Stimulated activated CD8-positive, alpha-beta memory T cell treated with anti-CD3 and anti-CD28 coated beads, Interleukin-7, amount 100 ng/mL, for 4 hours (primary cell): Measurements from ENCODE around the gene CPSF3.

Experiments
- DNase-seq, 2 donors: peaks; one replicate each; pipeline ENCODE4 v3.0.0-alpha.2; 2020; ENCODE audit warnings: low read depth in 2 of 2

CPSF3 gene

DNA sequence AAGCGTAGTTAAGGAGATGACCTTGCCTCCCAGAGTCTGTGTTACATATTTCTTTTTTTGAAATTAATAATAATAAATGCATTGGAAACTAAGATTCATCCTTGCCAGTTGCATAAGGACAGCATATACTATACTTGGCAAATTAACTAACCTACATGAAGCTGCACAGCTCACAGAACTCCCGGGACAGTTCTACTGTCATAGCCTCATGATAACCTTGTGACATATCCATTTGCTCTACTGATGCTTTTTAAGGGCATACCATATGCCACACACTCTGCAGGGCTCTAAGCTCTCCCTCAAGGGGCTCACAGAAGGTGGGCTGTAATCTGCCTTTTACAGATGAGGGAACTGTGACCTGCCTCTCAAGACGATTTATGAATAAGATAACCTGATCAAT lies 3.9 kb upstream of the CPSF3 start:
- DNase-seq: no peak

DNA sequence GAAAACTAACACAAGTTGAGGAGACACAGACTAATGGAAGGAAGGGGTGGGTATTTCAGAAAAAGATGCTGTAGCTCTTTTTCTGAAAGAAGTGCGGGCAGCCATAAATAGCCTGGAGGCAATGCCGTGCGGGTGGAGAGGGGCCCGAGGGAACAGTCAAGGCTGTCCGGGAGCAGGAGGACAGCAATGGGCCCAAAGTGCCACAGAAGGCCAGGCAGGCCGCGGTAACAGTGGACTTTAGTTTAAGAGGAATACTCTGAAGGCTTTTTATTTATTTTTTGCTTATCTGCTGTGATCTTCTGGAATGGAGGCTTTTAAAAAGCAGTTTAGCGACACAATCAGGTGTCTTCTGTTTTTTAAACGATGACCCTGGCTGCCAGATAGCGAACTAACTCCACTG lies 3.0 kb upstream of the CPSF3 start:
- DNase-seq: no peak

DNA sequence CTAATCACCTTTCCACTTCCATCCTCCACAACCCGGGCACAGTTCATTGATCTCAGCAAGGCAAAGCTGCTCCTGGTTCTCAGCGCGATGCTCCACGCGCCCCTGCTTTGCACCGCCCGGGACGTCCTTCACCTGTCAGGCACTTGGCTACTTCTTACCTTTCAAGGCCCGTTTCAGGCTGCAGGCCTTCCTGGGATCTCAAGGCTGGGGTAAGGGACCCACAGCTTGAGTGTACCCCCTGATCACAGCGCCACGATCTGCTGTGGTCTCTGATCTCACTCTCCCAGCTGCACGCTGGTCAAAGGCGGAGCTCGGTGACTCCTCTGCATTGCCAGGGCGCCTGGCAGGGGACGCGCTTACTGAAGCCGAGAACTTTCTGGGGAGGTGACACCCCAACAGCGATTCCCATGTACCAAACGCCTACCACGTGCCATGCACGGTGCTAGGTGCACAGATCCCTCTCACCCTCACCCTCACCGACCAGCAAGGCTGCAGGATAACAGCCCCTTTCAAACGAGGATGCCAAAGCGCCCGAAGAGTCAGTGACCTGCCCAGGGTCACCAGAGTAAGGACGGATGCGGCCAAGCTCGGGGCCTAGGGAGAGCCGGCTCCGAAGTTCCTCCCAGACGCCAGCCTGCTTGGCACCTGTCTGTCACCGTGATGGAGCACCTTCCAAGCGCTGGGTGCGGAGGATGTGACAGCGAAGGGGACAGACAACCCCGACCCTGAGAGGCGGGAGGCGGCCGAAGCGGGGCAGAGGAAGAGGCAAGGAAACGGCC lies 944 bp upstream of the CPSF3 start:
- DNase-seq: peak; percentile 24 to 46

DNA sequence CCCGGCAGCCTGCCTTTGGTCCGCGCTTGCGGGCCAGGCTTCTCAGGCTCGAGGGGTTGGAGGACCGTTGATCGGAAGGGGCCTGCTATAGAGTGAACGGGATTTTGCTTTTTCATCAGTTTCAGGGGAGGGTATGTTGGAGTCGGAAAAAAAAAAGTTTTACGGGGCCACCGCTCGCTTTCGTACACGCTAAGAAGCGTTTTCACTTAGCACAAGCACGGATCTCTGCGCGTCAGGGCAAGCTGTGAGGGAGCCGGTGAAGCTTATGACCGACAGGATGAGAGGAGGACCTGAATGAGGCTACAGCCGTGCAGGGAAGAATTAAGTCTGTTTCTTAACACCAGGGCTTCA lies 443 bp downstream of the CPSF3 start:
- DNase-seq: no peak

DNA sequence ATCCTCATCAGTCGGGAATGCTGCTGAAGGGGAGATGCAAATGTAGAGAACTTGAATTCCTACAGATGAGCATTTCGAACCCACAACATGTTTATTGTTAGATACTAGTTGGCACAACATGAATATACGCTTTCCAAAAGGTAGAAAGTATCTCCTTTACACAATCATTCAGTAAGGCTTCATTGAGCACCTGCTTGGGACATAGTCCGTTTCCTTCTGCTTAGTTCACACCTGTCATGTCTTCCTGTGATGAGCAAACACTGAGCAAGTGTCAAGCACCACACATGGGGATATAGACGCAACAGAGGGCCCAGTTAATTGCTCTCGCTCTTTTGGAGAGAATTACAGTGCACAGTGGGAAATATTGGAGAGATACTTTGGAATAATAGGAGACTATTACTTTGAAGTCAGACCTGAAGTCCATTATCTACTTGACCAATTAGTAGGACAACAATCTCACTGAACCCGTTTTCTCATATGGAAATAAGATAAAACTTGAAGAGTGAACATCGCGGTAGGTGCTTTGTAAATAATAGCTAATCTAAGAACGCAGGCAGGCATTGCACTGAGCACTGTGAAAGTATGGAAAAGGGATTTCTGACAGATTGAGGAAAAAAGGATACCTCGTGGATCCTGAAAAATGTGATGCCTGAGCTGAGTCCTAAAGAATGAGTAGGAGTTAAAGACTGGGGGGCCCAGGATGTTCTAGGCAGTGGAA lies 1.2 kb downstream of the CPSF3 start:
- DNase-seq: no peak

DNA sequence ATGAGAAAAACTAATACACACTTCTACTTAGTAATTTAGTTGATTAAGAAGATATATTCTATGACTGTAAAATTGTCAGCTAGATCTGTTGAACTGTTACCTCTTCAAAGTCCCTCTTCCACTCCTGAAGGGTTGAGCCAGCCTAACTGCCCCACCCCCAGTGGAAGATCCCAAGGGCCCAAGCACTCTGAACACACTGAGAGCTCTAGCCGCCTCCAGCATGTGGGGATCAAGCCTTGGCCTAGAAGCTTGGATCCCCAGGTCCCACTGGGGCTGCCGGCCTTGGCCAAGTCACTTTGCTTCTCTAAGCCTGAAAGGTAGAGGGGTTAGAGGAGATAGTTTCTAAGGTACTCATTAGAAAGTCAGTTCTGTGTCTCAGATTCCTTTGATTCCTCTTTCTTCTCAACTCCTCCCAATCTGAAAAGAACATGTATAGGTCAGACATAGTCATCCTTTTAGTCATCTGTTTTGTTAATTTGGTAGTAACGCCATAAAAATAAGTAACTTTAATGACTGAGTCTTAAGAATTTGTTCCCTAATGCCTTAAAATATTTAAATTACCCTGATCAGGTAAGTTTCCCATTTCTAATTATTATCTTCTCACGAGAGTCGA lies 5.6 kb downstream of the CPSF3 start:
- no peak for DNase-seq

DNA sequence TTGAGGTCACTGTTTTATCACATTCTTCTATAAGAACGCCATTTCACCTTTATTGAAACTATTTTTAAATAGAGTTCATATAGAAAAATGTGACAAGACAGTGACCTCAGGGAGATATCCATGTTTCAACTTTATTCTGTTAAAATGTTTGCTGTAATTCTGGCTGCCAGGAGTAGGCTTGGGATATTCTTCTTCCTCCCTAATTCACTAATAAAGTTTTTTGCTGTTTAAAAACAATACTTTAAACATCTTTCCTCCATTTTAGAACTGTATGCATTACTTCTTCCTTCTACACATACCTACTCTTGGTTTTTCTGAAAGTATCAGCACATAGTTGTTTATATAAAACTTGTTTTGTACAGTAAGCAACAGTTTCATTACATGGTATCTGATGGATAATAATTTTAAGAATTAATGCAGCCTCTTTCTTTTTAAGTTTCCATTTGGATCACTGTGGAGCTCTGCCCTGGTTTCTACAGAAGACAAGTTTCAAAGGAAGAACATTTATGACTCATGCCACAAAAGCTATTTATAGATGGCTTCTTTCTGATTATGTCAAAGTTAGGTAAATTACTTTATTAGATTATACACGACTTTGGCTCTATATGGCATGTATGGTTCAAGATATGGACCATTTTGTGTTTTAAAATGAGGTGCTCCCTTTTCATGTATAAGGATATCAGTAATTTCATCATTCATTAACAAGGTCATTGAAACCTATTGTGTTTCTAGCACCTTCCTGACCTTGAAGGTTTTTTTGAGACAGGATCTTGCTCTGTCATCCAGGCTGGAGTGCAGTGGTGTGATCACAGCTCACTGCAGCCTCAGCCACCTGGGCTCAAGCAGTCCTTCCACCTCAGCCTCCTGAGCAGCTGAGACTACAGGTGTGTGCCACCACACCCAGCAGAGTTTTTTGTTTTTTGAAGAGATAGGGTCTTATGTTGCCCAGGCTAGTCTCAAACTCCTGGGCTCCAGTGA lies 7.2 kb downstream of the CPSF3 start:
- DNase-seq: no peak

DNA sequence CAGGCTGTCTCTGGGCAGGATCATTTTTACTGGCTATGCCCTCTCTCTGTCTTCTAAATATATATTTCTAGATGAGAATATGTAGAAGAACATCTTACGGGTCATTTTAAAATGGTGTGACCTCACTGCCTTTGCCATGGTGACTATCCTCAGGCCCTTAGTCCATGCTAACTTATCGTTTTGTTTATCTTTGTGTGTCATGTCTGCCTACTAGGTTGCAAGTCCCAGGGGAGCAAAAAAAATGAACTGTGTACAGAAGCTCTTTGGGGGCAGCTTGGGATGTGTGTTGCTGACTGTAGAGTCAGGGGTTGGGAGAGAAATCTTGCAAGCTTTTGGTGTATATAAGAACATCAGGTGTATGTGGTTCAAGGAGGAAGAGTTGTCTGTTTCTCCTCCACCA lies 11.0 kb downstream of the CPSF3 start:
- no peak for DNase-seq

DNA sequence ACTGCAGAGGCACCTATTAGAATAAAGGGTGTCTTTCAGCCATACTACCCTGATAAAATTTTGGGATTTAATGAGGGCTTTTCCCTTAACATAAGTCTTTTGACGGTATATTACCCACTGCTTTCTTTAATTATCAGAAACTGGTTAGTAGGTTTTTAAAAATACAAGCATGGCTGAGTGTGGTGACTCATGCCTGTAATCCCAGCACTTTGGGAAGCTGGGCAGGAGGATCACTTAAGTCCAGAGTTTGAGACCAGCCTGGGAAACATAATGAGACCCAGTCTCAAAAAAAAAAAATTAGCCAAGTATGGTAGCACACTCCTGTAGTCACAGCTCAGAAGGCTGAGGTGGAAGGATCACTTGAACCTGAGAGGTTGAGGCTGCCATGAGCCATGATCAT lies 16.1 kb downstream of the CPSF3 start:
- DNase-seq: no peak

DNA sequence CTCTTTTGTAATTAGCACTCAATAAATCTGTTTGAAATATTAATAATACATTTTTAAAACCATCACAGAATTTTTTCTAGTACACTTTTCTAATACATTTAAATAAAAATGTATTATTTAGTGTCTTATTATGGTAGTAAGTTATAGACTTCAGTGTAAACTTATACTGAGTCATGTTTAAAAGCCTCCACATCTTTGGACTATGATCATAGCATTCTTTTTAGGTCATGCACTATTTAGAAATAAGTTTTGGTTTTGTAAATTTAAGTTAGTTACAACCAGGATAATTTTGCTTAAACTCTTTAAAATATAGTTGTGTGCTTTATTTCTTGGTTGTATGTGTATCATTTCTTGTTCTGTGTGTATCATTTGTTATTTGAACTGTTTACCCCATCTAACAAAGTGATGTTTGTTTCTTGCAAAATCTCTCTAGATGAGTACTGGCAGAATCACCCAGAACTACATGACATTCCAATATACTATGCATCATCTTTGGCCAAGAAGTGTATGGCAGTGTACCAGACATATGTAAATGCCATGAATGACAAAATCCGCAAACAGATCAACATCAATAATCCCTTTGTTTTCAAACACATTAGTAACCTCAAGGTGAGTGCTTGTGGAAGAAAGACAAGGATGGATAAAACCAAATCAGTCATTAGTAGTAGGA lies 16.7 kb downstream of the CPSF3 start:
- DNase-seq: no peak

DNA sequence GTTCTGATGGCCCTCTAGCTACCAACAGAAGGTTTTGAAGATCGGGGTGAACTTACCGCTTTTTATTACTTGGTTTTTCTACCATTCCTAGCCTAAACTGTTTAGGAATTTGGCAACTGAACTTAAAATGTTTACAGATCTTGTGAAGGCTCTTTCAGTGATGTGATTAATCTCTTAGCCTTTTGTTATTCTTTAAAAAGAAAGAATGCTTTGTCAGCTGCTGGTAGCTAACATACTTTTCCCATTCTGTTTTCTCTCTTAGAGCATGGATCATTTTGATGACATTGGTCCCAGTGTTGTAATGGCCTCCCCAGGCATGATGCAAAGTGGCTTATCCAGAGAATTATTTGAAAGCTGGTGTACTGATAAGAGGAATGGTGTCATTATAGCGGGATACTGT lies 18.1 kb downstream of the CPSF3 start:
- DNase-seq: no peak

DNA sequence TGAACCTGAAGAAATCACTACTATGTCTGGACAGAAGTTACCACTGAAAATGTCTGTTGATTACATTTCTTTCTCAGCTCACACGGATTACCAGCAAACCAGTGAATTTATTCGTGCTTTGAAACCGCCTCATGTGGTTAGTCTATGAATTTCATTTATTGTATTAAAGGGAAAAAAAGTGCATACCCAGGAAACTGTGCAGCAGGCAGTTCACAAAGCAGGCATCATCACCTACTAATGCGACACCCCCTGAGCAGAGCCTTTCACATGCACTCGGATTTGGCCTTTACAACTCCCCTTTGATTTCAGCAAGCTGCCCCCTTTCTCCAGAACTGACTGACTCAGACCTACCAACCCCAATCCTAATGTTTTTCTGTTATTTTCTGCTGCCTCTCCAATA lies 20.1 kb downstream of the CPSF3 start:
- no peak for DNase-seq

DNA sequence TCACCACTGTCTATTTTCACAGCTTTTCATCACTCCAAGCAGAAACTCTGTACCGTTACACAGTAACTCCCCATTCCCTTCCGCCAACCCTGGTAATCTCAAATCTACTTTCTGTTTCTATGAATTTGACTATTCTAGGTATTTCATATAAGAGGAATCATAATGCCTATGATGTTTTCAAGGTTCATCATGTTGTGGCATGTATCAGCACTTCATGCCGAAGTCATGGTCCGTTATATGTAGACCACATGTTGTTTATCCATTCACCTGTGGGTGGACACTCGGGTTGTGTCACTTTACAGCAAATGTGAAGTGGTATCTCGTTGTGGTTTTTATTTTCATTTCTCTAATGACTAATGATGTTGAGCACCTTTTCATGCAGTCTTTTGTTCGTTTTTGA lies 21.6 kb downstream of the CPSF3 start:
- DNase-seq: no peak

DNA sequence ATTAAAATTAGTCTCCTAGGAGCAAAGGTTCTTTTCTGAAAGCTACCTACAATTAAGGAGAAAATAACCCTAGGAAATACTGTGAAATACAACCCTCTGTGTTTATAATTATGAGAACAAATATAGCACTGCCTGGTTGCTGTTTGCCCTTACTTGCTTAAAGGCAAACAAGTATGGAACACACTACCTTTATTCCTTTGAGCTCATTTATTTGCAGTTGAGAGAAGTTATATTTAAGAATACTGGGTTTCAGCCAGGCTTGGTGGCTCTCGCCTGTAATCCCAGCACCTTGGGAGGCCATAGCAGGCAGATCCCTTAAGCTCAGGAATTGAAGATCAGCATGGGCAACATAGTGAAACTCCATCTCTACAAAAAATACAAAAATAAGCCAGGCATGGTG lies 27.8 kb downstream of the CPSF3 start:
- DNase-seq: no peak

DNA sequence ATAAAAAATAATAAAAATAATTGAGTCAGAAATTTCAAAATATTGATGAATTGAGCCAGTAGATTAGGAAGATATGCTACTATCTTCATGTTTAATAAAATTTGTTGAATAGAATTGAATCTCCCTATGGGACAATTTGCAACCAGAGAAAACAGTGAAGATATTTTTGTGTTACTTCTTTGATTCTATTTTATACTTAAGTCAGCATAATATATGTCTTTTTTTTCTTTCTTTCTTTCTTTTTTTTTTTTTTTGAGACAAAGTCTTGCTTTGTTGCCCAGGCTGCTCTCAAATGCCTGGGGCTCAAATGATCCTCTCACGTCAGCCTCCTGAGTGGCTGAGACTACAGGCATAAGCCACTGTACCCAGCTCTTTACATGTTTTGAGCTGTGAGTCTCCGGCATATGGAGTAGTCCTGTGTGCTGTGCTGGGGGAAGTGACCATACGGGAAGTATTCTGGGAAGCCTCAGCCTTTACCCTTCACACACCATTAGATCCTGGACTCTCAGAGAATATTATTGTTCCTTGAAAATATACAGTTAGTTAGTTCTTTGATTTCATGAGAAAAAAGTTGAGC lies 37.1 kb downstream of the CPSF3 start:
- no peak for DNase-seq

DNA sequence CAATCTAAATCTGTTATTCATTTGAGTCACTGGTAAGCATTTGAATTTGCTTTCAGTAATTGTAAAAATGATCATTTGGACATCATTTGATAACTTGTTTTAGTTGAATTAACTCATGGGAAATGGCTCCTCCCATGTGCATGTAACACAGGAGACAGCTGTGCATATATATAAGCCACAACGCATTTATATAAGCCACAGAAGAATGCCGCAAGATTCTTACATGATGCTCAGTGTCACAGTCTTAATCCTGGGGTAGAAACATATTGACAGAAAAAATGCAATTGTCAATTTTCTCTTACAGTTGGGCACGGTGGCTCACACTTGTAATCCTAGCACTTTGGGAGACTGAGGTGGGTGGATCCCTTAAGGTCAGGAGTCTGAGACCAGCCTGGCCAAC lies 37.6 kb downstream of the CPSF3 start:
- no peak for DNase-seq

DNA sequence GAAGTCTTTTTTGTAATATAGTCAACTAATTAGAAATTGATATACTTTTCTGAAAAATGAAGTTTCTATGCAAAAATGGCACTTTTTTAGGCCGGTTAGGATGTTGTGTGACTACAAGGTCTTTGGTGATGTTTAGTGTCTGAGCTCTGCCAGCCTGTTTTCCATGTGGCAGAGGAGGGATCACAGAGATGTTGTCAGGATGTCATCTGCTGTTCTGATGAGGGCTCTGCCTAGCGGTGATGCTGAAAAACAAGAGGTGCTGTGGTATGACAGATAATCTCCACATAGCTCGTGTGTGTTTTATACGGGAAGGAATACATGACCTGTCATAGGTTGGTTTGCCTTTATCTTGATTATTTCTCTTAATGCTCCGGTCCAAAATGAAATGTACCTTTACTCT lies 38.9 kb downstream of the CPSF3 start:
- DNase-seq: no peak

DNA sequence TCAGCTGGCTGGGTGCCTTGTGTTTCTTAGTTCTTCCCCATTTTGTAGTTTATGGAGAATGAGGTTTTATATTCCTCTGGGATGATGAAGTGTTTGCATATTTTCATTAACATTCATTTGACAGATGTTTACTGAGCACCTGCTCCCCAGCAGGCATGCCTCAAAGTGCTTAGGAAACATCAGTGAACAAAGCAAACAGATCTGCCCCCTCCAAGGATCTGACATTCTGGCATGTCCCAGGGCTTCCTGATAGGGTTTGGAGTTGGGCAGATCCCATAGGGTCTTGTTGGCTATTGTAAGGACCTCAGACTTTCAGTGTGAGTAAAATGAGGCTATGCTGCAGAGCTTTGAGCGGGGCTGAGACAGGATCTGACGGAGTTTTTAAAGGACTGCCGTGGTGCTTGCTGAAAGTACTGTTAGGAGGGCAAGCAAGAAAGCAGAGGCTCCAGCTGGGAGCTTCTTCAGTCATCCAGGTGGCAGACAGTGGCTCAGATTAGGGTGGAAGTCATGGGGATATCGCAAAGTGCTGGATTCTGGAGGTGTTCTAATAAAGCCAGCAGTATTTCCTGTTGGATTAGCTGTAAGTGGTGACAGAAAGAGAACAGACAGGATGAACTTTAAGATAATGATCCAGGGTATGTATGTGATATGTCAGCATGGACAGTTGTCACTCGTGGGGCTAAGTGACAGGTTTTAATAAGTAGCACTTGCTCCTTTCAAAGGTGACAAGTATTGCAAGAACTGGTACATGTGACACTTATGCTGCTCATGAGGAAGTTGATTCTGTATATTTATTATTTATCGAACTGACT lies 39.6 kb downstream of the CPSF3 start:
- DNase-seq: no peak

DNA sequence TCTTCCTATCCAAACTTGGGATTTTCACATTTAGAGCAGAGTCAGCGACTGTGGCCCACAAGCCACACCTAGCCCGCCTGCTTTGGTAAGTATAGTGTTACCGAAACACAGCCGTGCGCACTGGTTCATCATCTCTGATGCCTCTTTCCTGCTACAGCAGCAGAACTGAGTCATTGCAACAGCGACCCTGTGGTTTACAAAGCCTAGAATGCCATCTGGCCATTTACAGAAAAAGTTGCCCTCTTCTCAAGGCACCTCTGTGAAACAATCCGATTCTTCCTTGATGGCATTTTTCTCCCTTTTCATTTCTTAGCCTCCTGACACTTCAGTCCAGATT lies 40.2 kb downstream of the CPSF3 start:
- no peak for DNase-seq

DNA sequence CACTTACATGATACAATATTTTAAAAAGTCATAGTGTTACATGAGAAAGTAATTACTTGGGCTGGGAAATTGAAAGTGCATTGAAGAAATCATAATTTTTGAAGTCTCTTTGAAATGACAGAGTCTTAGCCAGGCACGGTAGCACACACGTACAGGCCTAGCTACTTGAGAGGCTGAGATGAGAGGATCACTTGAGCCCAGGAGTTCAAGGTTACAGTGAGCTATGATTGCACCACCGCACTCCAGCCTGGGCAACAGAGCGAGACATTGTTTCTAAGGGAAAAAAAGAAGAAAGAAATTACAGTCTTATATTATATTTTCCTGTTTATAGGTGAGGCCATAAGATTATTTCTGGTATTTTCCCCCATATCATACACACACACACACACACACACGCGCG lies 41.7 kb downstream of the CPSF3 start:
- DNase-seq: no peak
